Epithelial cell of esophagus (primary cell): ENCODE data around the gene CTDP1.

ENCODE experiments used
- DNase-seq: peaks from one replicate; pipeline ENCODE4 v3.0.0; 2010; ENCODE audit warnings: low read depth
- H3K4me3 ChIP-seq: 2 replicates; pipeline ENCODE4 v1.5.1; 2011; ENCODE audit warnings: mild to moderate bottlenecking, low read length, control low read depth
- CTCF ChIP-seq: IDR thresholded peaks from 2 replicates; pipeline ENCODE4 v1.5.1; 2011; ENCODE audit warnings: low read depth, mild to moderate bottlenecking, low read length, control low read depth, inconsistent platforms; ENCODE audit not compliant: insufficient read depth; ENCODE audit errors: missing control alignments

Gene CTDP1

GRCh38 chr18:79753391-79753851 lies 73.8 kb downstream of the CTDP1 start:
- DNase-seq: no peak
- H3K4me3 ChIP-seq: no peak overlapping the region
- TF ChIP-seq CTCF: no peak

GRCh38 chr18:79754022-79754761 lies 74.6 kb downstream of the CTDP1 start:
- no peak for DNase-seq
- H3K4me3 ChIP-seq: no peak overlapping the region
- no peak for TF ChIP-seq CTCF

GRCh38 chr18:79754831-79755351 lies 75.3 kb downstream of the CTDP1 start:
- no peak for TF ChIP-seq CTCF
- H3K4me3 ChIP-seq: no peak overlapping the region
- no peak for DNase-seq

GRCh38 chr18:79755496-79756142 lies 76.0 kb downstream of the CTDP1 start:
- H3K4me3 ChIP-seq: no peak overlapping the region
- no peak for TF ChIP-seq CTCF
- no peak for DNase-seq

- H3K4me3 ChIP-seq: no peak overlapping the region
- no peak for DNase-seq
- no peak for TF ChIP-seq CTCF
These were observed 76.5 kb downstream of the CTDP1 start for GRCh38 chr18:79756143-79756500.

- TF ChIP-seq CTCF: no peak
- H3K4me3 ChIP-seq: no peak overlapping the region
These were observed 77.2 kb downstream of the CTDP1 start for GRCh38 chr18:79756826-79757225.

GRCh38 chr18:79760348-79760747 lies 80.7 kb downstream of the CTDP1 start:
- no peak for DNase-seq
- TF ChIP-seq CTCF: no peak
- H3K4me3 ChIP-seq: no peak overlapping the region

More at GRCh38 chr18:79756826-79757225, 77.2 kb downstream of the CTDP1 start:
- DNase-seq: no peak
